Neutrophil (primary cell): ENCODE measurements around the gene EXOC4.

Experiments used
- H3K27ac ChIP-seq: fragments of 200-600 bp; sonication (generic); 2 replicates; pipeline ENCODE4 v1.5.1; 2016; ENCODE audit warnings: mild to moderate bottlenecking, moderate library complexity
- H3K27me3 ChIP-seq: fragments of 200-600 bp; sonication (generic); 2 replicates; pipeline ENCODE4 v1.6.0; 2016; ENCODE audit warnings: mild to moderate bottlenecking
- H3K36me3 ChIP-seq: fragments of 200-600 bp; sonication (generic); 2 replicates; pipeline ENCODE4 v1.5.1; 2017
- H3K4me1 ChIP-seq, 2 experiments: fragments of 200-600 bp in 1 of 2; sonication (generic) in 1 of 2; 1 replicate in 1 of 2; 2 replicates in 1 of 2; pipeline versions ENCODE4 v1.5.1 to v1.6.1; 2013 to 2016; ENCODE audit warnings: low read depth in 1 of 2, low read length in 1 of 2, mild to moderate bottlenecking in 1 of 2, moderate library complexity in 1 of 2; ENCODE audit not compliant: control insufficient read depth in 1 of 2, insufficient read depth in 1 of 2
- H3K4me3 ChIP-seq, 2 experiments: fragments of 200-600 bp in 1 of 2; sonication (generic) in 1 of 2; 1 replicate in 1 of 2; 2 replicates in 1 of 2; pipeline ENCODE4 v1.5.1; 2013 to 2016; ENCODE audit warnings: low read depth in 1 of 2, low read length in 1 of 2, mild to moderate bottlenecking in 1 of 2, moderate library complexity in 1 of 2
- H3K9me3 ChIP-seq: fragments of 200-600 bp; sonication (generic); 2 replicates; pipeline ENCODE4 v1.5.1; 2016
- CTCF ChIP-seq: fragments of 200-600 bp; sonication (generic); IDR thresholded peaks from 2 replicates; pipeline ENCODE4 v1.5.1; 2016; ENCODE audit warnings: antibody characterized with exemption

The EXOC4 gene

GRCh38 chr7:133741078-133741477, 488.2 kb downstream of the EXOC4 start:
- Histone ChIP-seq H3K36me3 (no peaks in the 10 kb centered on the region), H3K9me3 (no peaks in the 10 kb centered on the region), H3K27ac (no peak overlapping the region), H3K4me3 (no peak overlapping the region), H3K27me3 (no peaks in the 10 kb centered on the region), H3K4me1 (peaks cover 10 to 11% of the 10 kb centered on the region in 2 experiments)
- no peak for TF ChIP-seq CTCF

GRCh38 chr7:133741703-133742102, 488.8 kb downstream of the EXOC4 start:
- Histone ChIP-seq H3K36me3 (no peaks in the 10 kb centered on the region), H3K27ac (no peak overlapping the region), H3K9me3 (no peaks in the 10 kb centered on the region), H3K4me1 (peaks cover 10 to 11% of the 10 kb centered on the region in 2 experiments), H3K27me3 (no peaks in the 10 kb centered on the region), H3K4me3 (no peak overlapping the region)
- TF ChIP-seq CTCF = no peak

- peak; percentile 52 for TF ChIP-seq CTCF
- no peaks in the 10 kb centered on the region for H3K36me3 ChIP-seq
- H3K27me3 ChIP-seq = no peaks in the 10 kb centered on the region
- H3K4me1 ChIP-seq = peaks cover 10 to 11% of the 10 kb centered on the region in 2 experiments
- H3K4me3 ChIP-seq = no peak overlapping the region
- no peaks in the 10 kb centered on the region for H3K9me3 ChIP-seq
- no peak overlapping the region for H3K27ac ChIP-seq
Observed at GRCh38 chr7:133742709-133743538, 490.0 kb downstream of the EXOC4 start.

GRCh38 chr7:133744451-133744850, 491.6 kb downstream of the EXOC4 start:
- H3K4me3 ChIP-seq = no peak overlapping the region
- H3K9me3 ChIP-seq = no peaks in the 10 kb centered on the region
- H3K27me3 ChIP-seq = no peaks in the 10 kb centered on the region
- H3K27ac ChIP-seq = no peak overlapping the region
- peaks cover 6 to 8% of the 10 kb centered on the region in 2 experiments for H3K4me1 ChIP-seq
- no peak for TF ChIP-seq CTCF
- H3K36me3 ChIP-seq = no peaks in the 10 kb centered on the region

- H3K36me3 ChIP-seq = no peaks in the 10 kb centered on the region
- no peak for TF ChIP-seq CTCF
- H3K27me3 ChIP-seq = no peaks in the 10 kb centered on the region
- no peak overlapping the region for H3K4me3 ChIP-seq
- H3K4me1 ChIP-seq = no peaks in the 10 kb centered on the region
- H3K9me3 ChIP-seq = no peaks in the 10 kb centered on the region
- H3K27ac ChIP-seq = no peak overlapping the region
Observed at GRCh38 chr7:133746305-133746704, 493.4 kb downstream of the EXOC4 start.
